GM23338 (cell line): ENCODE measurements around the gene SDC1. TPM values are rescaled to one million over a fixed set of nuclear protein-coding genes. Genes with fewer than 3 reads are reported as not detected.

Experiments used
- ATAC-seq: fragments of 200-7000 bp; cut with Tn5 transposase; 3 replicates; pipeline ENCODE4 v1.9.1; 2020
- DNase-seq: peaks from one replicate; pipeline ENCODE4 v3.0.0-alpha.2; 2015; ENCODE audit warnings: low spot score
- H2AFZ ChIP-seq: fragments of 200-600 bp; sonication (generic); 2 replicates; pipeline ENCODE4 v1.8.0; 2016; ENCODE audit warnings: antibody characterized with exemption, mild to moderate bottlenecking, moderate library complexity
- H3F3A ChIP-seq: fragments of 200-600 bp; sonication (generic); replicated peaks from 2 replicates; pipeline ENCODE4 v1.8.0; 2017; ENCODE audit warnings: antibody characterized with exemption, mixed run types, low read depth
- H3K27ac ChIP-seq: fragments of 200-600 bp; sonication (generic); 2 replicates; pipeline ENCODE4 v1.6.1; 2016; ENCODE audit warnings: low read depth
- H3K27me3 ChIP-seq: fragments of 200-600 bp; sonication (generic); 2 replicates; pipeline ENCODE4 v1.8.0; 2016; ENCODE audit warnings: mild to moderate bottlenecking, mixed run types, moderate library complexity; ENCODE audit not compliant: insufficient read depth
- H3K36me3 ChIP-seq: fragments of 200-600 bp; sonication (generic); 2 replicates; pipeline ENCODE4 v1.8.0; 2016; ENCODE audit warnings: mild to moderate bottlenecking; ENCODE audit not compliant: insufficient read depth
- H3K4me1 ChIP-seq: fragments of 200-600 bp; sonication (generic); 2 replicates; pipeline ENCODE4 v1.8.0; 2016; ENCODE audit warnings: mild to moderate bottlenecking, moderate library complexity; ENCODE audit not compliant: insufficient read depth
- H3K4me2 ChIP-seq: fragments of 200-600 bp; sonication (generic); 2 replicates; pipeline ENCODE4 v1.7.1; 2017; ENCODE audit warnings: mixed run types
- H3K4me3 ChIP-seq: fragments of 200-600 bp; sonication (generic); 2 replicates; pipeline ENCODE4 v1.6.1; 2016; ENCODE audit warnings: mixed run types
- H3K79me2 ChIP-seq: fragments of 200-600 bp; sonication (generic); replicated peaks from 2 replicates; pipeline ENCODE4 v1.8.0; 2017; ENCODE audit warnings: mild to moderate bottlenecking; ENCODE audit not compliant: insufficient read depth
- H3K9me2 ChIP-seq: fragments of 200-600 bp; sonication (generic); 2 replicates; pipeline ENCODE4 v1.8.0; 2017; ENCODE audit not compliant: insufficient read depth
- H4K20me1 ChIP-seq: fragments of 200-600 bp; sonication (generic); replicated peaks from 2 replicates; pipeline ENCODE4 v1.8.0; 2017; ENCODE audit warnings: mild to moderate bottlenecking; ENCODE audit not compliant: insufficient read depth
- H3K27ac Mint-ChIP-seq: 2 replicates; pipeline ENCODE4 v1.8.0; 2020; ENCODE audit warnings: inconsistent platforms, mild to moderate bottlenecking, moderate library complexity, mixed read lengths
- H3K27me3 Mint-ChIP-seq: 3 replicates; pipeline ENCODE4 v1.8.0; 2022; ENCODE audit warnings: low read depth, mild to moderate bottlenecking, moderate library complexity, mixed read lengths, inconsistent platforms; ENCODE audit not compliant: insufficient read depth, poor library complexity
- H3K36me3 Mint-ChIP-seq: 3 replicates; pipeline ENCODE4 v1.8.0; 2021; ENCODE audit warnings: low read depth, mild to moderate bottlenecking, inconsistent platforms, moderate library complexity, mixed read lengths
- H3K4me1 Mint-ChIP-seq: 3 replicates; pipeline ENCODE4 v1.8.0; 2020; ENCODE audit warnings: mild to moderate bottlenecking, inconsistent platforms, mixed read lengths
- H3K4me3 Mint-ChIP-seq: 3 replicates; pipeline ENCODE4 v1.8.0; 2021; ENCODE audit warnings: moderate library complexity, mild to moderate bottlenecking, inconsistent platforms, mixed read lengths
- H3K9me3 Mint-ChIP-seq: 3 replicates; pipeline ENCODE4 v1.8.0; 2020; ENCODE audit warnings: moderate library complexity, mild to moderate bottlenecking, inconsistent platforms, mixed read lengths
- CREB1 ChIP-seq: fragments of 250-450 bp; sonication (Bioruptor Pico); IDR thresholded peaks from 2 replicates; pipeline ENCODE4 v1.5.0; 2020; ENCODE audit warnings: low read depth, mild to moderate bottlenecking, moderate library complexity
- NANOG ChIP-seq: IDR thresholded peaks from 2 replicates; pipeline ENCODE4 v1.6.1; 2016; ENCODE audit warnings: antibody characterized with exemption, borderline replicate concordance
- STAT1 ChIP-seq: IDR thresholded peaks from one replicate; pipeline ENCODE4 v1.6.1; 2016; ENCODE audit warnings: antibody characterized with exemption; ENCODE audit not compliant: unreplicated experiment
- ZNF462 ChIP-seq: fragments of 250-450 bp; sonication (Bioruptor Pico); IDR thresholded peaks from 2 replicates; pipeline ENCODE4 v1.5.0; 2020; ENCODE audit warnings: mild to moderate bottlenecking, moderate library complexity
- polyA plus RNA-seq: library from polyadenylated mRNA; unstranded; fragments of >200 nt; fragmentation: Nextera tagmentation; extraction: Ambion mirVana; gene quantifications from 2 replicates; pipeline ENCODE4 v1.2.1, GENCODE V29; 2016
- total RNA-seq: library from RNA; depleted of rRNA; stranded (reverse); fragments of >200 nt; shearing (Covaris generic); gene quantifications from 2 replicates; pipeline ENCODE4 v1.2.3, GENCODE V29; 2014
- TF ChIP-seq, protein P1 (sequence below): IDR thresholded peaks from 2 replicates; pipeline ENCODE4 v1.6.1; 2016; ENCODE audit warnings: antibody characterized with exemption

The SDC1 gene
- total and polyA plus RNA-seq, 2 experiments from 2014 or later: 16.6 to 43.0 TPM

GRCh38 chr2:20165677-20166509 lies 59.0 kb downstream of the SDC1 start:
- no peak for ATAC-seq
- Histone ChIP-seq H3K4me2 (no peak overlapping the region), H3K4me1 (peaks cover 13% of the 10 kb centered on the region), H3K27me3 (no peaks in the 10 kb centered on the region), H4K20me1 (no peaks in the 10 kb centered on the region), H3K4me3 (no peak overlapping the region), H3K9me2 (0 out of 2 replicates have a peak, but pooled peaks cover 4% of the 10 kb centered on the region), H3K27ac (no peak overlapping the region), H3K79me2 (no peaks in the 10 kb centered on the region), H2AFZ (no peak overlapping the region), H3K36me3 (no peaks in the 10 kb centered on the region), H3F3A (0 out of 2 replicates have a peak, but pooled peaks cover 4% of the 10 kb centered on the region)
- TF ChIP-seq STAT1 (no peak), CREB1 (CRISPR knock-in tag) (no peak), ZNF462 (CRISPR knock-in tag) (no peak), NANOG (no peak)
- TF ChIP-seq, protein P1, sequence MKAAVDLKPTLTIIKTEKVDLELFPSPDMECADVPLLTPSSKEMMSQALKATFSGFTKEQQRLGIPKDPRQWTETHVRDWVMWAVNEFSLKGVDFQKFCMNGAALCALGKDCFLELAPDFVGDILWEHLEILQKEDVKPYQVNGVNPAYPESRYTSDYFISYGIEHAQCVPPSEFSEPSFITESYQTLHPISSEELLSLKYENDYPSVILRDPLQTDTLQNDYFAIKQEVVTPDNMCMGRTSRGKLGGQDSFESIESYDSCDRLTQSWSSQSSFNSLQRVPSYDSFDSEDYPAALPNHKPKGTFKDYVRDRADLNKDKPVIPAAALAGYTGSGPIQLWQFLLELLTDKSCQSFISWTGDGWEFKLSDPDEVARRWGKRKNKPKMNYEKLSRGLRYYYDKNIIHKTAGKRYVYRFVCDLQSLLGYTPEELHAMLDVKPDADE: no peak
- H3K36me3 Mint-ChIP-seq: no peaks in the 10 kb centered on the region
- DNase-seq: peak; percentile 8
- H3K9me3 Mint-ChIP-seq: no peaks in the 10 kb centered on the region
- H3K27ac Mint-ChIP-seq: no peak overlapping the region
- peaks cover 3% of the 10 kb centered on the region for H3K27me3 Mint-ChIP-seq
- no peak overlapping the region for H3K4me3 Mint-ChIP-seq
- H3K4me1 Mint-ChIP-seq: peaks cover 7% of the 10 kb centered on the region
